HG03575 (cell line): ENCODE results near the gene CCDC12.

ENCODE experiments used
- ATAC-seq: cut with Tn5 transposase; IDR thresholded peaks from one replicate; pipeline ENCODE4 v1.9.1; 2021; ENCODE audit not compliant: unreplicated experiment, insufficient number of reproducible peaks, low FRiP score; ENCODE audit errors: extremely low read depth

Gene CCDC12

DNA sequence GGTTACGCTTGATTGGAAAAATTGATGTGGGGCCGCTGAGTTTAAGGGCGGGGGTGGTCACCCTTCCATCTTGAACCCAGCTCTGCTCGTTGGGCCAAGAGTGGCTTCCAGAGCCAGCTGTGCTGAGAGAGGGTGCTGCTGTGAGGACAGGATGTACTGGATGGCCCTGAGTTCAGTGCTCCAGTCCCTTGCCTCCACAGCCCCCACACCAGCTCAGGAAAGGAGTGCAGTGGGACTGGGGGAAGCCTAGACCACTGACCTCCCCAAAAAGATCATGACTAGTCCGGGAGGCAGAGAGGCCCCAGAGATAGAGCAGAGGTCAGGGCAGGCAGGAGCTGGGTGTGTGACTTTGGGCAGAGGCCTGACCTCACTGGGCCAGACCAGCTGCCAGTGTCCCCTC lies 103.0 kb downstream of the CCDC12 start:
- no peak for ATAC-seq
